ENCODE results near the gene GAB2. TPM values are rescaled to one million over a fixed set of nuclear protein-coding genes. Genes with fewer than 3 reads are reported as not detected.

The GAB2 gene
- total and polyA plus RNA-seq, 2 of the 13 experiments (the other 11 are each of a cell fraction or from before 2014, with no cell fraction given), result 4.1 to 8.6 TPM

- intact Hi-C loops (cut with micrococcal nuclease; ENCODE audit: unreplicated experiment), result no loop called here
Observed at GRCh38 chr11:78270971-78271370, 146.6 kb downstream of the GAB2 start.

GRCh38 chr11:78269806-78270205 lies 147.8 kb downstream of the GAB2 start:
- Histone ChIP-seq H3K27ac (ENCODE audit: extremely low read length, insufficient read depth, low read length) (no peak overlapping the region), H3K36me3 (replicated peaks in 1 of 2; ENCODE audit: control insufficient read depth in 1 of 2, insufficient read depth in 2 of 2, low read length in 2 of 2) (peaks cover 0 to 1% of the 10 kb centered on the region in 2 experiments; a peak in 1 of 5 replicates), H3K9me3 (ENCODE audit: low read length) (peaks cover 17% of the 10 kb centered on the region), H3K4me3 (replicated peaks in 1 of 3; ENCODE audit: insufficient read depth in 1 of 3, low read depth in 2 of 3, low read length in 3 of 3) (no peak overlapping the region), H3K27me3 (ENCODE audit: control insufficient read depth in 1 of 2, insufficient read depth in 2 of 2, low read length in 2 of 2) (no peaks in the 10 kb centered on the region), H3K9ac (ENCODE audit: insufficient read depth, low read depth, low read length) (no peak overlapping the region), H3K4me2 (ENCODE audit: low read depth, low read length) (no peak overlapping the region), H4K20me1 (ENCODE audit: insufficient read depth, low read length) (no peaks in the 10 kb centered on the region), H3K4me1 (ENCODE audit: insufficient read depth, low read length) (peaks cover 8% of the 10 kb centered on the region), H3K79me2 (ENCODE audit: insufficient read depth, low read length) (no peaks in the 10 kb centered on the region), H2AFZ (ENCODE audit: low read length) (no peak overlapping the region)
- ChIA-PET POLR2A (interaction anchor here (0.7 kb wide), 1 partner anchor 40 kb away, joined by 3 read pairs; no protein-coding TSS in a partner anchor), CTCF (ENCODE audit: low intra/inter-chr PET ratio, low total read pairs) (no interaction called here)
- DNase-seq (ENCODE audit: low spot score) (no peak), ATAC-seq (no peak), FAIRE-seq (no peak)
- 90% methylated on average over 7 of the region's 7 CpGs for WGBS (ENCODE audit: low lambda C conversion rate)
- no TSS peak for BruUV-seq (replicated peaks)
- in situ Hi-C loops (cut with HindIII; ENCODE audit: extremely low pct_ligation_motif_present, low pct_unique_long_range_greater_than_20kb) (no loop called here), intact Hi-C loops (cut with micrococcal nuclease; ENCODE audit: unreplicated experiment) (no loop called here)
- TF ChIP-seq AGO2 (optimal IDR thresholded peaks at IDR 0.05; ENCODE audit: low read depth, low read length) (no peak), NR2F1 (CRISPR knock-in tag; IDR thresholded peaks at IDR 0.05) (no peak)

More at GRCh38 chr11:78270971-78271370, 146.6 kb downstream of the GAB2 start:
- TF ChIP-seq KAT7 (CRISPR knock-in tag; IDR thresholded peaks at IDR 0.05; ENCODE audit: borderline replicate concordance) (no peak), CENPX (CRISPR knock-in tag; IDR thresholded peaks at IDR 0.05) (no peak), ZNF558 (CRISPR knock-in tag; IDR thresholded peaks at IDR 0.05; ENCODE audit: borderline replicate concordance) (no peak), ZBTB34 (CRISPR knock-in tag; IDR thresholded peaks at IDR 0.05) (no peak), ZMYM2 (CRISPR knock-in tag; IDR thresholded peaks at IDR 0.05) (no peak), SSRP1 (CRISPR knock-in tag; IDR thresholded peaks at IDR 0.05) (no peak)
- H3K36me3 ChIP-seq (replicated peaks in 1 of 2; ENCODE audit: control insufficient read depth in 1 of 2, insufficient read depth in 2 of 2, low read length in 2 of 2), result peaks cover 0 to 1% of the 10 kb centered on the region in 2 experiments; a peak in 1 of 5 replicates
- H3K79me2 ChIP-seq (ENCODE audit: insufficient read depth, low read length), result no peaks in the 10 kb centered on the region
- no peak overlapping the region for H3K4me3 ChIP-seq (replicated peaks in 1 of 3; ENCODE audit: insufficient read depth in 1 of 3, low read depth in 2 of 3, low read length in 3 of 3)
- no peak overlapping the region for H3K27ac ChIP-seq (ENCODE audit: extremely low read length, insufficient read depth, low read length)
- 73% methylated on average over 2 of the region's 2 CpGs for WGBS (ENCODE audit: low lambda C conversion rate)
- in situ Hi-C loops (cut with HindIII; ENCODE audit: extremely low pct_ligation_motif_present, low pct_unique_long_range_greater_than_20kb), result no loop called here
- no peaks in the 10 kb centered on the region for H3K27me3 ChIP-seq (ENCODE audit: control insufficient read depth in 1 of 2, insufficient read depth in 2 of 2, low read length in 2 of 2)
- ChIA-PET POLR2A (no interaction called here), CTCF (ENCODE audit: low intra/inter-chr PET ratio, low total read pairs) (no interaction called here)
- H4K20me1 ChIP-seq (ENCODE audit: insufficient read depth, low read length), result no peaks in the 10 kb centered on the region
- peaks cover 17% of the 10 kb centered on the region for H3K9me3 ChIP-seq (ENCODE audit: low read length)
- no peak overlapping the region for H3K9ac ChIP-seq (ENCODE audit: insufficient read depth, low read depth, low read length)
- no peak overlapping the region for H2AFZ ChIP-seq (ENCODE audit: low read length)
- BruUV-seq (replicated peaks), result no TSS peak
- DNase-seq (ENCODE audit: low spot score) (no peak), FAIRE-seq (no peak), ATAC-seq (no peak)
- H3K4me2 ChIP-seq (ENCODE audit: low read depth, low read length), result no peak overlapping the region
- H3K4me1 ChIP-seq (ENCODE audit: insufficient read depth, low read length), result peaks cover 14% of the 10 kb centered on the region
